K562 (cell line): ENCODE results near the gene CFAP157. TPM values are rescaled to one million over a fixed set of nuclear protein-coding genes. Genes with fewer than 3 reads are reported as not detected.

Source experiments
- BRF2 ChIP-seq: IDR thresholded peaks from 3 replicates; pipeline ENCODE4 v1.6.1; 2011; ENCODE audit warnings: borderline replicate concordance, mild to moderate bottlenecking; ENCODE audit not compliant: insufficient read length, insufficient read depth
- CC2D1A ChIP-seq: fragments of 450-650 bp; IDR thresholded peaks from 2 replicates; pipeline ENCODE4 v1.6.1; 2017; ENCODE audit warnings: mild to moderate bottlenecking
- L3MBTL2 ChIP-seq: fragments of 450-650 bp; IDR thresholded peaks from 2 replicates; pipeline ENCODE4 v1.6.1; 2016; ENCODE audit warnings: mild to moderate bottlenecking, moderate library complexity
- TAF9B ChIP-seq: fragments of 450-650 bp; IDR thresholded peaks from 2 replicates; pipeline ENCODE4 v1.6.1; 2018; ENCODE audit warnings: mild to moderate bottlenecking; ENCODE audit not compliant: partially characterized antibody
- U2AF2 ChIP-seq: fragments of 200-400 bp; formaldehyde crosslinking; optimal IDR thresholded peaks from 2 replicates; pipeline ENCODE3; 2017; ENCODE audit warnings: low read depth, mild to moderate bottlenecking, low read length
- XRCC4 ChIP-seq: IDR thresholded peaks from one replicate; pipeline ENCODE4 v1.6.1; 2011; ENCODE audit not compliant: insufficient read depth, insufficient read length; ENCODE audit errors: extremely low read depth
- YBX1 ChIP-seq: fragments of 450-650 bp; IDR thresholded peaks from 2 replicates; pipeline ENCODE4 v1.7.1; 2016; ENCODE audit warnings: mild to moderate bottlenecking
- ZFP30 ChIP-seq: fragments of 250-450 bp; sonication (Bioruptor Pico); IDR thresholded peaks from 2 replicates; pipeline ENCODE4 v1.8.0; 2022; ENCODE audit warnings: moderate library complexity, mild to moderate bottlenecking, inconsistent platforms, borderline replicate concordance
- ZNF384 ChIP-seq: IDR thresholded peaks from 2 replicates; pipeline ENCODE4 v1.6.1; 2012; ENCODE audit warnings: low read depth, low read length, improper control_type of control experiment
- ZNF780A ChIP-seq: fragments of 250-450 bp; sonication (Bioruptor Pico); IDR thresholded peaks from 2 replicates; pipeline ENCODE4 v1.5.0; 2021; ENCODE audit warnings: mild to moderate bottlenecking
- polyA plus RNA-seq, 8 experiments: library from polyadenylated mRNA; depleted of rRNA in 4 of 8; stranded (reverse) in 5 of 8; unstranded in 3 of 8; fragments of >200 nt; fragmentation: Nextera tagmentation in 2 of 8; fragmentation: Illumina TruSeq in 1 of 8; extraction: Ambion mirVana in 2 of 8; extraction: Trizol in 1 of 8; gene quantifications; 2 replicates each; pipeline versions ENCODE4 v1.2.1 to v1.2.3, GENCODE V29; 2011 to 2014; ENCODE audit warnings: inconsistent platforms in 1 of 8, missing spikeins in 1 of 8
- total RNA-seq, 7 experiments: library from RNA; depleted of rRNA in 6 of 7; stranded (reverse); fragments of >200 nt in 6 of 7; fragmentation: Illumina TruSeq in 2 of 7; extraction: Trizol in 2 of 7; gene quantifications; 2 replicates each; pipeline versions ENCODE4 v1.2.1 to v1.2.3, GENCODE V29; 2011 to 2021; ENCODE audit warnings: low replicate concordance in 1 of 7
- TF ChIP-seq, protein P1 (sequence below), 2 experiments: fragments of 450-650 bp in 1 of 2; sonication (generic) in 1 of 2; formaldehyde crosslinking in 1 of 2; IDR thresholded peaks; 2 replicates each; pipeline versions ENCODE4 v1.7.1 to v1.9.0; 2016 to 2022; ENCODE audit warnings: inconsistent platforms in 1 of 2, mild to moderate bottlenecking in 1 of 2, missing genetic modification reagents in 1 of 2
- TF ChIP-seq, protein P2 (sequence below): fragments of 200-400 bp; formaldehyde crosslinking; IDR thresholded peaks from 2 replicates; pipeline ENCODE4 v1.6.1; 2017; ENCODE audit warnings: mild to moderate bottlenecking, low read depth, low read length, moderate library complexity
- TF ChIP-seq, protein P3 (sequence below): fragments of 250-450 bp; sonication (Bioruptor Pico); IDR thresholded peaks from 2 replicates; pipeline ENCODE4 v1.4.0; 2020; ENCODE audit warnings: mild to moderate bottlenecking, moderate library complexity, borderline replicate concordance

Gene CFAP157
- total and polyA plus RNA-seq, 9 of the 15 experiments (the other 6 are each of a cell fraction or from before 2014, with no cell fraction given): 0.03 TPM; not detected in 8

DNA sequence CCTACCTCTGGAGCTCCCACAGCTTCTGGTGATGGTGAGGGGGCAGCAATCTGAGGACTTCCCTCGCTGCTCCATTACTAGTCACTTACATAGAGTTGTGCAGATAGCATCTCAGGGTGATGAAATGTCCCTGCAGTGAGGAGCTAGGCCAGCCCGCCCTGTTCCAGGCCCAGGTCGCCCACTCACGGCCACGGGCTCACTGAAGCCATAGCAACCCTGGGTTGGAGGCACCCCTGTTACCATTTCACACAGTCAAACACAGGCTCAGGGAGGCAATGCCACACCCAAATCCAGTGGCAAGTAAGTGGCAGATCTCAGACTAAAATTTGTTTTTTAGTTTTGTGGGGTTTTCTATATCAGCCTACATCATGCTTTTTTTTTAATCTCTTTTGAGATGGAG, 52.1 kb downstream of the CFAP157 start (continued):
- TF ChIP-seq, protein P1, sequence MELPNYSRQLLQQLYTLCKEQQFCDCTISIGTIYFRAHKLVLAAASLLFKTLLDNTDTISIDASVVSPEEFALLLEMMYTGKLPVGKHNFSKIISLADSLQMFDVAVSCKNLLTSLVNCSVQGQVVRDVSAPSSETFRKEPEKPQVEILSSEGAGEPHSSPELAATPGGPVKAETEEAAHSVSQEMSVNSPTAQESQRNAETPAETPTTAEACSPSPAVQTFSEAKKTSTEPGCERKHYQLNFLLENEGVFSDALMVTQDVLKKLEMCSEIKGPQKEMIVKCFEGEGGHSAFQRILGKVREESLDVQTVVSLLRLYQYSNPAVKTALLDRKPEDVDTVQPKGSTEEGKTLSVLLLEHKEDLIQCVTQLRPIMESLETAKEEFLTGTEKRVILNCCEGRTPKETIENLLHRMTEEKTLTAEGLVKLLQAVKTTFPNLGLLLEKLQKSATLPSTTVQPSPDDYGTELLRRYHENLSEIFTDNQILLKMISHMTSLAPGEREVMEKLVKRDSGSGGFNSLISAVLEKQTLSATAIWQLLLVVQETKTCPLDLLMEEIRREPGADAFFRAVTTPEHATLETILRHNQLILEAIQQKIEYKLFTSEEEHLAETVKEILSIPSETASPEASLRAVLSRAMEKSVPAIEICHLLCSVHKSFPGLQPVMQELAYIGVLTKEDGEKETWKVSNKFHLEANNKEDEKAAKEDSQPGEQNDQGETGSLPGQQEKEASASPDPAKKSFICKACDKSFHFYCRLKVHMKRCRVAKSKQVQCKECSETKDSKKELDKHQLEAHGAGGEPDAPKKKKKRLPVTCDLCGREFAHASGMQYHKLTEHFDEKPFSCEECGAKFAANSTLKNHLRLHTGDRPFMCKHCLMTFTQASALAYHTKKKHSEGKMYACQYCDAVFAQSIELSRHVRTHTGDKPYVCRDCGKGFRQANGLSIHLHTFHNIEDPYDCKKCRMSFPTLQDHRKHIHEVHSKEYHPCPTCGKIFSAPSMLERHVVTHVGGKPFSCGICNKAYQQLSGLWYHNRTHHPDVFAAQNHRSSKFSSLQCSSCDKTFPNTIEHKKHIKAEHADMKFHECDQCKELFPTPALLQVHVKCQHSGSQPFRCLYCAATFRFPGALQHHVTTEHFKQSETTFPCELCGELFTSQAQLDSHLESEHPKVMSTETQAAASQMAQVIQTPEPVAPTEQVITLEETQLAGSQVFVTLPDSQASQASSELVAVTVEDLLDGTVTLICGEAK (IDR thresholded peaks at IDR 0.05): no peak
- TF ChIP-seq, protein P1 (CRISPR knock-in tag; IDR thresholded peaks at IDR 0.05): no peak
- TF ChIP-seq TAF9B: no peak
- TF ChIP-seq CC2D1A: no peak
- no peak for TF ChIP-seq ZFP30 (CRISPR knock-in tag)
- TF ChIP-seq BRF2: no peak
- TF ChIP-seq, protein P2, sequence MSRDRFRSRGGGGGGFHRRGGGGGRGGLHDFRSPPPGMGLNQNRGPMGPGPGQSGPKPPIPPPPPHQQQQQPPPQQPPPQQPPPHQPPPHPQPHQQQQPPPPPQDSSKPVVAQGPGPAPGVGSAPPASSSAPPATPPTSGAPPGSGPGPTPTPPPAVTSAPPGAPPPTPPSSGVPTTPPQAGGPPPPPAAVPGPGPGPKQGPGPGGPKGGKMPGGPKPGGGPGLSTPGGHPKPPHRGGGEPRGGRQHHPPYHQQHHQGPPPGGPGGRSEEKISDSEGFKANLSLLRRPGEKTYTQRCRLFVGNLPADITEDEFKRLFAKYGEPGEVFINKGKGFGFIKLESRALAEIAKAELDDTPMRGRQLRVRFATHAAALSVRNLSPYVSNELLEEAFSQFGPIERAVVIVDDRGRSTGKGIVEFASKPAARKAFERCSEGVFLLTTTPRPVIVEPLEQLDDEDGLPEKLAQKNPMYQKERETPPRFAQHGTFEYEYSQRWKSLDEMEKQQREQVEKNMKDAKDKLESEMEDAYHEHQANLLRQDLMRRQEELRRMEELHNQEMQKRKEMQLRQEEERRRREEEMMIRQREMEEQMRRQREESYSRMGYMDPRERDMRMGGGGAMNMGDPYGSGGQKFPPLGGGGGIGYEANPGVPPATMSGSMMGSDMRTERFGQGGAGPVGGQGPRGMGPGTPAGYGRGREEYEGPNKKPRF: no peak
- no peak for TF ChIP-seq XRCC4
- TF ChIP-seq U2AF2: no peak
- TF ChIP-seq L3MBTL2: 0 out of 2 replicates have a peak, but pooled peaks have one; percentile 43
- TF ChIP-seq, protein P3, sequence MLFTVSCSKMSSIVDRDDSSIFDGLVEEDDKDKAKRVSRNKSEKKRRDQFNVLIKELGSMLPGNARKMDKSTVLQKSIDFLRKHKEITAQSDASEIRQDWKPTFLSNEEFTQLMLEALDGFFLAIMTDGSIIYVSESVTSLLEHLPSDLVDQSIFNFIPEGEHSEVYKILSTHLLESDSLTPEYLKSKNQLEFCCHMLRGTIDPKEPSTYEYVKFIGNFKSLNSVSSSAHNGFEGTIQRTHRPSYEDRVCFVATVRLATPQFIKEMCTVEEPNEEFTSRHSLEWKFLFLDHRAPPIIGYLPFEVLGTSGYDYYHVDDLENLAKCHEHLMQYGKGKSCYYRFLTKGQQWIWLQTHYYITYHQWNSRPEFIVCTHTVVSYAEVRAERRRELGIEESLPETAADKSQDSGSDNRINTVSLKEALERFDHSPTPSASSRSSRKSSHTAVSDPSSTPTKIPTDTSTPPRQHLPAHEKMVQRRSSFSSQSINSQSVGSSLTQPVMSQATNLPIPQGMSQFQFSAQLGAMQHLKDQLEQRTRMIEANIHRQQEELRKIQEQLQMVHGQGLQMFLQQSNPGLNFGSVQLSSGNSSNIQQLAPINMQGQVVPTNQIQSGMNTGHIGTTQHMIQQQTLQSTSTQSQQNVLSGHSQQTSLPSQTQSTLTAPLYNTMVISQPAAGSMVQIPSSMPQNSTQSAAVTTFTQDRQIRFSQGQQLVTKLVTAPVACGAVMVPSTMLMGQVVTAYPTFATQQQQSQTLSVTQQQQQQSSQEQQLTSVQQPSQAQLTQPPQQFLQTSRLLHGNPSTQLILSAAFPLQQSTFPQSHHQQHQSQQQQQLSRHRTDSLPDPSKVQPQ (CRISPR knock-in tag): no peak
- TF ChIP-seq ZNF780A (CRISPR knock-in tag): no peak
- TF ChIP-seq ZNF384: no peak
- TF ChIP-seq YBX1: no peak
